Brain pericyte (primary cell): ENCODE data around the gene WFDC12.

Experiments
- DNase-seq: peaks from one replicate; pipeline ENCODE4 v3.0.0-alpha.2; 2012; ENCODE audit warnings: low read depth, low spot score

WFDC12 gene

DNA sequence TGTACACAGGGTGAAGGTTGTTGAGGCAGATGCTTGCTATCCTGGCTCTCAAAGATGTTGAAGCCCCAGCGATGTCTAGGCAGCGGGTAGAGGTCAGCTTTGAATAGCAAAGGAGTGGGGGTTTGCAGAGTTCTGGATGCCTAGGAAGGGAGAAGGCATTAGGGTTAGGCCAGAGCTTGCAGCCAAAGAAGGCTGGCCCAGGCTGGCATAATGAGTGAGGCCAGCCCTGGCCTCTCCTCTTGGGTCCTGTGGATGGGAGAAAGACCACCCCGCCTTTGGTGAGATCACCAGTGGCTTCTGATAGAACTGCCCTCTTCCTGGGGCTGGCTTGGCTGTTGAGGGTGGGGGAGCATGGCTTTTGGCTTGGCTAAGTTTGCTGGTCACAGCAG, 8.9 kb downstream of the WFDC12 start:
- DNase-seq, result no peak

DNA sequence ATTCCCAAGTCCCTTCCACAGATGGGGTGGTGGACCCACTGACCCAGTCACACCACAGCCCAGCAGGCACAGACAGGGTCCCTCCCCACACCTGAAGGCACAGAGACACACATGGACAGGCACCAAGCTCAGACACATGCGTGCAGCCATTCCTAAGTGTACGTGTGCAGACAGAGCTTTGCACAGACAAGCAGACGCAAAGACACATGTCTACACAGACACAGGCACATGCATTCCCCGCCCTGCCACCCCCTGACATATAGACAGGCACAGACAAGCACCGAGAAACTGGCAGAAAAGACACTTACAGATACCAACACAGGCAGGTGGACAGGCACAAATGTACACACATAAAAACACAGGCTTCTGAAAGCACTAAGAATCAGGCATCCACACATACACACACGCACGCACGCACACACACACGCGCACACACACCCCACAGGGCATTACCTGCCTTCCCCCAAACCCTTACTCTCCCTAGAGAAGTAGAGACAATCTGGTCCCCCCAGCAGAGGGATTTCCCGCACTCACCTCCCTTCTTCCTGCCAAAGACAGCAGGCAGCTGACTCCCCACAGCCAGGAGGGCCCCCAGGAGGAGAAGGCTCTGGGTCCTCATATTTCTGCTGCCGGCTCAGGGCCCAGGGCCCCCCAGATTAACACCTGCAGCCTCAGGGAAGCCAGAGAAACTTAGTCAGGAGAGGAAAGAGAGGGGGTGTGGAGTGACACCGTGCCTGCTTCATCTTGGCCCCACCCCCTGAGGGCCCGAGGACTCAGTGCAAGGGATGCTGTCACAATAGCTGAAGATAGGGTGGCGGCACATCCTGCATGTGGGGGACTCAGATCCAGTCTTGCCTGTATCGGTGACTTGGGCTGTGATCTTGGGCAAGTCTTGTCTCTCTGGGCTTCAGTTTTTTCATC, 9.5 kb downstream of the WFDC12 start, which contains the start of gene WFDC5:
Gene WFDC5, minus strand, starts transcription at position 710 of the 921 bp plus-strand sequence. Its CDS starts 91 bp downstream, at position 619.
- DNase-seq, result no peak

DNA sequence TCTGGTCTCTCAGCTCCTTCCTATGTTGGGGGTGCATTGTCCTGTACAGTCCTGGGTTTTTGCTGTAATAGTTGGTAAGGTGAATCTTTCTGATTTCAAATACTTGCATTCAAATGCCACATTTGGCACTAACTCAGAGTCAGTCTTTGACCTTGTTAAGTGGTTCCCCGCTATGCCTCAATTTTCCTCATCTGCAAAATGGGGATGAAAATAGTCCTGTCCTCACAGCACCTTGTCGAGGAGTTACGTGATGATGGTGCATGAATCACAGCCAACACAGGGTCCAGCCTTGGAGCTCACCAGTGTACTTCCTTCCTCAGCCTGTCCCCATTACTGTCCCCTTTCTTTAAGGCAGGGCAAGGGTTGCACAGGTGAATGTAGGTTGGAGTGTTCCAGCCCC, 10.4 kb downstream of the WFDC12 start:
- DNase-seq, result no peak

DNA sequence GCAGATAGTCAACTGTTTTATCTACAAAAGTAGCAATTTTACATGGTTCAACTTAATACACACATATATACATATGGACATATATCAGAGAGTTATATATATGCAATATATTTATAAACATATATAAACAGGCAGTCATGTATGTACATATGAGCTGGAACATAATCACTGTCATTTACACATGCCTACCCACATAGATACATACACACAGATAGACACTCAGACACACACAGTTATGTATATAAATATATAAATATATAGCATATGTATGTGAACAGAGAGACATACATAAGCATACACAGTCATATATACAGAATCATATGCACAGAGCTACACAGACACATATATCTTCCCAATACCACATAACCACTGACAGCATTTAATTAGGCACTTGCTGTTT, 11.5 kb downstream of the WFDC12 start:
- no peak for DNase-seq

DNA sequence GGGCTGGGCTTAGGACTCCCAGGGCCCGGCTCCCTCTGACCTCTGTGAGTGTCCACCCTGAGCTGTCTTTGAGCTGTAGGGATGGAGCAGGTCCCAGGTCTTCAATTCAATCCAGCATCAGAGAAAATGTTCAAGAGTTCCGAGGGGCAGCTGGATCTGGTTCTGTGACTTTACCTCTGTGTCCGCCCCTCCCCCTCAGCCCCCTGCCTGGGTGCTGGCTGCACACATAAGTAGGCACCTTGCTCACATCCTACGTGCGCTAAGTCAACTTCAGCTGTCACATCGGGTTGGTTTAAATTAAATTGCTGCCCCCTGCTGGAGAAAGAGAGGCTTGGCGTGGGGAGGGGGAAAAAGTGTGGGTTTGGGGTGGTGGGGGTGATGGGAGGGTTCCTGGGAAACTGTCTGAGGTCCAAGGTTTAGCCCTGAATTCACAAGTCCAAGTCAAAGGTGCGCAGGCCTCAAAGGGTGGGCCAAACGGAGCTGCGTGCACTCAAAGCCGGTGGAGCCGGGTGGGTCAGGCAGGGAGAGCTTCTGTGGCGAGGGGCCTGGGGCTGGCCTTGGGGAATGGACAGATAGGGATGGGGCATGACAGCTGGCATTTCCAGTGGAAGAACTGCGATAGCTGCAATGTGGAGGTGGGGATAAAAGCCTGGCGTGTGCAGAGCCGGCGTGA, 12.3 kb downstream of the WFDC12 start:
- no peak for DNase-seq

DNA sequence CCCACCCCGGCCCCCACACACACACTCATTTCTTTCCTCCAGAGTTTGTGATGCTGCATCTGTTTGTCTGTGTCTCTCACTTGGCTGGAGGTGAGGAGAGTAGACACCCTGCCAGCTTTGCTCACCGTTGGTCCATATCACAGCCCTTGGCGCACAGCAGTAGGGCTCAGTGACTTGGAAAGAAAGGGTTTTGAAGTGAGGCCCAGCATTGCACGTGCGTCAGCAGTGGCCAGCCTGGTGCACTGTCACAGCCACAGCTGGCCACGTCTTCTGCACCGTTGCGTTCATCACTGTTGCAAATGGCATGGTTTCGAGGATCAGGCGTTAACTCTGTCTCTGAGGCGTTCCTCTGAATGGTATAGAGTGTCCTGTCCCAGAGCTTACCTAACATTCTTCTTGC, 13.0 kb downstream of the WFDC12 start:
- DNase-seq, result no peak

DNA sequence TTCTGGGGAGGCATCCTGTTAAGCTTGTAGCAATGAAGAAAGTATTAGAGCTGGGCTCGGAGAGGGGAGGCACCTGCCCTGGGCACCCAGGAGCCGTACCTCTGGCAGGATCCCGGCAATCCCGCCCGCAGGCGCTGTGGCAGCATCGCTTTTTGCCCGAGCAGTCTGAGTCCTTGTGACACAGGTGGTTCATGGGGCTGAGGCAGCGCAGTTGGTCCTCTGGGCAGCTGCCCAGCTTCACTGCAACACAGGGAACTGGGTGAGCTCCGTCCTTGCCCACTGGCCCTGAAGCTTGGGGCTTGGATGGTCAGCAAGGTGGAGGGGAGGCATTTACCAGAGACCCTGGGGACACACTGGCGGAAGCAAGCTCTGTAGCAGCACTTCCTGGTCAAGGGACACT, 14.0 kb downstream of the WFDC12 start:
- DNase-seq, result no peak

DNA sequence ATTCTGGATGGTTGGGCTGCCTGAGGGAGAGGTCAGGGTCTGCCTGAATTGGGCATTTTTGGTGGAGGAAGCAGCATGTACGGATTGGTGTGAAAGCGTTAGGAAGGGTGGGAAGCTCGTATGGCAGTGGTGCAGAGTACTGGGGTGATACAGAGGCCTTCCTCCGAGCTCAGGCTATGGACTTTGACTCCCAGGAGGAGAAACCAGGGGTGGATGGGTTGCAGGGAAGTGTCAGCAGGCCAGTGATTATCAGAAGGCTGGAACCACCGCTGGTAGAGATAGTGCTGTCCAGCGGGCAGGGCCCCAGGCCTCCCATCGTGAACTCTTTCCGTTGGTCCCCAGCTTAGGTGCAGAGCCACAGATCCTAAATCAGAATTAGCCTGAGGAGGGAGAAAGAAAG, 14.6 kb downstream of the WFDC12 start:
- no peak for DNase-seq

DNA sequence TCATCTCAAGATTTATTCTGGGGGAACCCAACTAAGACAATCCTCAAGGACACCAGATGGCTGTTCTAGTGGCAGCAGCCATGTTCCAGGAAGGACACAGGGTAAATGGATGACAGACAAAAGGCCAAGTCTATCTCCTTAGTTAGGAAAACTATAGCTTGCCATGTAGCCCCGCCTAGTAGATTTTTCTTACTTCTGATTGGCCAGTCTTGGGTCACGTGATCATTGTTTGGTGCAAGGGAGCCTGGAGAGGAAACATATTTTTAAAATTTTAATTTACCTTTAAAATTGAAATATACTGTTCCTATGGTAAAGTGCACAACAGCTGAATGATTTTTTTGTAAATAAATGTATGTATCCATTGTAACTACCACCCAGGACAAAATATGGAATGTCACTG, 18.9 kb downstream of the WFDC12 start:
- DNase-seq, result no peak

DNA sequence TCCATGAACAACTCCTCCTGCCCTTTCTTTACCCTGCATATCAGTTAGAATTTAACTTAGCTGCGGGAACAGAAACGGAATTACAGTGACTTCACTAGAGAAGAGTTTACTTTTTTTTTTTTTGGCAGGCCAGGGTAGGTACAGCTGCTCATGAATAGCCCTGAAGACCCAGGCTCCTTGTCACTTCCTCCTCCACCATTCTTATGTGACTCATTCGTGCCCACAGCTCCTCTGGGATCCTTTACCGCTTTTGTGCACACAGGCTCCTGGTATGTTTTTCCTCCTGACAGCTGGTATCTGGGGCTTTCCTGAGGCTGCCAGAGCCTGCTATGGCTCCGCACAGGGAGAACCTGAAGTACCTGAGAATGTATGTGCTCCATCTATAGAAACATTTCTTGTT, 19.5 kb downstream of the WFDC12 start:
- DNase-seq, result no peak

DNA sequence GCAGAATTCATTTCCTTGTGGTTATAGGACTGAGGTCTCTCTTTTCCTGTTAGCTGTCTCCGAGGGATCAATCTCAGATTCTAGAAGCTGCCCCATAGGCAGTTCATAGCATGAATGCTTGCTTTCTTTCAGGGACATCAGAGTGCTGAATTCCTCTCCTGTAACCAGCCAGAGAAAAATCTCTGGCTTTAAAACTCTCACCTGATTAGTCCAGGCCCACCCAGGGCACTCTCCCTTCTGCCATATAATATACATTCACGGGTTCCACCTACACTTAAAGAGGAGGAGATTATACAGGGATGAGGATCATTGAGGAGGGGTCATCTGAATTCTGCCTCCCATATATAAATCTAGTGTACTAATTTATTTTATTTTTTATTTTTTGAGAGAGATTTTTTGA, 21.2 kb downstream of the WFDC12 start:
- DNase-seq, result no peak

DNA sequence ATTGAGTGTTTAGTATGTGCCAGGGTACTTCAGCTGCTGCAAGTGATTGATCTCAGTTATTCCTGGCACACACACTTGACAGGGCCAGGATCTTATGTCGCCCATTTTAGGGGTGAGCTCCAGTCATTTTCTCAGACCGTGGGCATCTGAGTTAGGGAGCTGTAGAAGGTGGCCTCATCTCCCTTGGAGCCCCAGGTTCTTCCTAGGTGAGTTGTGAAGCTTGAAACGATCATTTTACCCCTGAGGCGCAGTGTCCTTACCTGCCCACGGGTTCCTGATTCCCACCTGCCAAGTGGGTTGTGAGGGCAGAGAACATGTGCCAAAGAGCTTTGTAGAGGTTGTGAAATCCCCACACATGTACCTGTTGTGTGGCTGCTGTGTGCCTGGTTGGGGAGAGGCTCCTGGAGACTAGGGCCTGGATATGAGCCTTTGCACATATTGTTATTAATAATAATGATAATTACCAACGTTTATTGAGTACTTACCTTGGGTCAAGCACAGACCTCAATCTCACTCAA, 22.9 kb downstream of the WFDC12 start:
- no peak for DNase-seq

DNA sequence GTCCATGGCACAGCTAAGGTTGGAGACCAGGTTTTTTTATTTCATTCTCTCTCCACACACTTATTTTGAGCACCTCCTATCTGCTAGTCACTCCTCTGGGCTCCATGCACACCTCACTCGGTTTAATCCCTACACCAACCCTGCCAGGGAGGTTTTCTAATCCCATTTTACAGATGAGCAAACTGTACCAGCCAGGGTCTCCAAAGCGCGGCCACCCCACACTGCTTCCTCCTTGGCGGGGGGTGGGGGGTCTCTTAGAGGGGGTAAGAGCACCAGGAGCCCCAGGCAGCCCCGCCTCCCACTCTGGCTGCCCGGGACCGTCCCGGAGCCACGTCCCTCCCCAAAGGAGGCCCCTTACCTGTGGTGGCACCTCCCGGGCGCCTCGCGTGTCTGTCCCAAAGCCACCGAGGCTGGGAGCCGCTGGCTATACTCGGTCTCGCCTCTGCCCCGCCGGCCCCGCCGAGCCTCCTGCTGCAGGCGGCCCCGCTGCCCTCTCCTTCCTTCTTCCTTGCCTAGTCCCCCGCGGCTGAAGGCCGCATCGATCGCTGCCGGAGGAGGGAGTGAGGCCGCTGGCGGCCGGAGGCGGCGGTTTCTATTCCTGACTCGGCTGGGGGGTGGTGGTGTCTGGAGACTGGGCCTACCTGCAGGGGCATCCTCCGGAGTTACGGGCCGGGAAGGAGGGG, 23.6 kb downstream of the WFDC12 start, which contains the start of gene KCNS1:
Gene KCNS1, minus strand, starts transcription at position 565 of the 683 bp plus-strand sequence. CDS start 1,891 bp downstream, outside the sequence.
- DNase-seq, result no peak

DNA sequence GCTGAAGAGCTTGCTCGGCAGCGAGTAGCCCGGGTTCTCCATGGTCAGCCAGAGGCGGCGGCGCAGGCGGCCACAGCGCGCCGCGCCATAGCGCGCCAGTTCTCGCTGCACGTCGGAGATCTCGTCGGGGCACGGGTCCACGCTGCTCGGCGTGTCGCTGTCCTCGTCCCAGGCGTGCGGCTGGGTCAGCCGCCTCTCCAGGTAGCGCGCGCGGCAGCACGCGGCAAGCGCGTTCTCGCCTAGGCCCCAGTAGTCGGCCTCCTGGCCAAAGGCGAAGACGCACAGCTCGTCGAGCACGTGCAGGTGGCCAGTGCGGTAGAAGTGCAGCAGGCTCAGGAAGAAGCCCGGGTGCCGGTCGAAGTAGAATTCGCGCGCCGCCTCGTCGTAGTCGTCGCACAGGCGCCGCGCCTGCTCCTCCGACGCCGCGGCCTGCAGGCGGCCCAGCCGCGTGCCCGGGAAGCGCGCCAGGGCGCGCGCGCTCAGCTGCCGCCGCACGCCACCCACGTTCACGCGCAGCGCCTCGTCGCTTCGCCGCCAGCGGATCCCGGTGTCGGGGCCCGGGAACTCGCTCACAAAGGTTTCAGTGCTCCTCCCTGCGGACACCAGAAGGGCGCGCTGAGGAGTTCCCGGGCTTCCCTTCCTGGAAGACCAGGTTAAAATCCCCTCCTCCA, 26.0 kb downstream of the WFDC12 start:
- no peak for DNase-seq

DNA sequence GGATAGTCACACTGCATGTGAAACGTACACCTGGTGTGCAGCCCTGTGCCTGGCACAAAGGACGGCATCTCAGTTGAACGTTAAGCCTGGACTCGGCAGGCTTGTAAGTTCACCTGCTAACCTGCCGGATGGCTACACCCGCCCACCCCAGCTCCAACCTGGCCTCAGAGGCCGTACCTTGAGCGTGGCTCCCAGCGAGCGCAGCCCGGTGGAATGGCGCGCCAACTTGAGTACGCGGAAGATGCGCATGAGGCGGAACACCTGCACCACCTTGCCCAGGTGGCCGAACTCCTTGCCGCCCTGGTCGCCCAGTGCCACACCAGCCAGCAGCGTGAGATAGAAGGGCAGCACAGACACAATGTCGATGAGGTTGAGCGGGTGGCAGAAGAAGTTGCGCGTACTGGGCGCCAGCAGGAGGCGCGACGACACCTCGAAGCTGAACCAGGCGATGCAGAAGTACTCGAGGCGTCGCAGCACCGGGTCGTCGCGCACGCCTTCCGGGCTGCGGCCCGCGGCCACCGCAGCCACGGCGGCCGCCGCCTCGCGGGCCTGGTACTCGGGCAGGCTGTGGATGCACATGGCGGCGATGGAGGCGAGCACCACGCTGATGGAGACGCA, 26.7 kb downstream of the WFDC12 start:
- no peak for DNase-seq

DNA sequence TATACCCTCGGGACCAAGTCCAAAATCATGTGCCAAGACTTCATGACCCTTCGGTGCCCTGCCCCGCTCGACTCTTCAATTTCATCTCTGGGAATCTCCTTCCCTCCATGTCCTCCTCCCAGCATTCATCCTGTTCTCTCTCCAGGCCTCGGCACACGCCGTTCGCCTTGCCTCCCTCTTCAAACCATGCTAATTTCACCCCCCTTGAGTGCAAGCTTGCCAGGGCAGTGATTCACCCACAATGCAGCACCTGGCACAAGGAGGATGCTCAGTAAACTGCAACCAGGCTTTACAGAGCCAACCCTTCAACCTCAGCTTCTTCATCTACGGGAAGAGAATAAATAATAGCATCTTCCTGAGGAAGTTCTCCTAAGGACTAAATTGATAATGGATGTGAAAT, 27.5 kb downstream of the WFDC12 start:
- no peak for DNase-seq

DNA sequence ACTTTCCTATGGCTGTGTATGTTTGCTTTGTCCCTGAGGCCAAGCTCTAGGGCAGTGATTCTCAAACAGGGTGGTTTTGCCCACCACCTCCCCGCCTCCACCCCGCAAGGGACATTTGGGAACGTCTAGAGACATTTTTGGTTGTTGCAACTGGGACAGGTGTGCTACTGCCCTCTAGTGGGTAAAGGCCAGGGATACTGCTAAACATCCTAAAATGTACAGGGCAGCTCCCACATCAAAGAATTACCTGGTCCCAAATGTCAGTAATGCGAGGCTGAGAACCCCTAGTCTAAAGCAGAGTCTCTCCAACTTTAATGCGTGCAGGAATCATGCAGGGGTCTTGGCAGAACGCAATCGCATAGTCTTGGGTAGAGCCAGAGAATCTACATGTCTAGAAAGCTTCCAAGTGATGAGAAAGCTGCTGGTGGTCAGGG, 28.4 kb downstream of the WFDC12 start:
- DNase-seq, result no peak

DNA sequence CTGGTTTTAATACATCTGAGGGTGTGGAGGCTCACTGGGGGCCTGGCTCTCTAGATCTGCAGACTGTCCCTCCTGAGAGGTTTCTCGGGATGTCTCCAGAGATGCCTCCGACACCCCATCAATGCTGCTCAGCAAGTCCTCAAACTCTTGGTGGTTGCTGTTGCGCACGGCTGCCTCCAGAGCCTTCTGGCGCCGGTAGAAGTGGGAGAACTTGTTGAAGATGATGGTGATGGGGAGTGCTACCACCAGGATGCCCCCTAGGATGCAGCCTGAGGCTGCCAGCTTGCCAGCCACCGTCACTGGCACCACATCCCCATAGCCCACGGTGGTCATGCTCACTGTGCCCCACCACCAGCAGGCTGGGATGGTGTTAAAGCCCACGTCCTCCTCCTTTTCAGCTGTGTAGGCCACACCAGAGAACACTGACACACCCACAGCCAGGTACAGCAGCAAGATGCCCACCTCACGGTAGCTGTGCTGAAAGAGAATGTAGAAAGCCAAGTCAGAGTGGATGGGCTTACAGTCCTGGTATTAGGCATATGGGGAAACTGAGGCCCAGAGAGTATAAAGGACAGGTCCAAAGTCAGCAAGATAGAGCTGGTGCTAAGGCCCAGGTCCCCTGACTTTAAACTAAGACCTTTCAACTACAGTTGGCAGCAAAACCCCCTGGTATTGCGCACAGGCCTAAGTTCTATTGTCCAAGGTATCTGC, 29.2 kb downstream of the WFDC12 start:
- no peak for DNase-seq

DNA sequence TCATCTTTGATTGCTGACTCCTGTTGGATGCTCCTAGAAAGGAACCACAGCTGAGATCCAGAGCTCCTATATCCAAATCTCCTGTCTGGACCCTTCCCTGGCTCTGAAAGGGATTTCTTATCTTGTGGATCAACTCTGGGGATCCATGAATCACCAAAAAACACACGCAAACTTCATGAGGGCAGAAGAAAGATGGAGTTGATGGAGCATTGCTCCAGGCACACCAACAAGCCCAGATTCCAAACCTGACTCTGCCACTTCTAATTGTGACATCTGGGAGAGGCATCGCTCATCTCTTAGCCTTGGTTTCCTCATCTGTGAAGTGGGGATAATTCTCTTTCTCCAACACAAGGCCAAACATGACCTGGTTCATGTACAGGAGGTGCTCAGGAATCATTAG, 30.1 kb downstream of the WFDC12 start:
- DNase-seq, result no peak

DNA sequence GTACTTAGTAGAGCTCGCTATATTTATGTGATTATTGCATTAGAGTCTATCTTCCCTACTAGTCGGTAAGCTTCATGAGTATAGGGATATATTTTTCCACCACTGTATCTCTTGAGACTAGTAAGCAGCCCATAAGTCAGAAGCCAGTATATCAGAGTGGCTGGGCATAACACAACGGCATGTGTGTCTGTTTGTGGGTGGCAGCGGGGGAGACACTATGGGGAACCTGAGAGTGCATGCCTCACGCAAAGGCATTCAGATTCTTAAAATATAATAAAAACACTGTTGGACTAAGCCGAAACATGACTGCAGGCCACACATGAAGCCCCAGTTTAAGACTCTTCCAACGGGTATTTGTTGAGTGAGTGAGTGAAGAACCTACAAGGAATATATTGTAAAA, 31.4 kb downstream of the WFDC12 start:
- no peak for DNase-seq
